C1 segment of cervical spinal cord (tissue), 14 donors: ENCODE measurements around the gene GPR50.

Experiments used
- DNase-seq, 14 donors: peaks; one replicate each; lab custom pipeline; 2025; lab: John Stamatoyannopoulos, UW

The GPR50 gene

DNA sequence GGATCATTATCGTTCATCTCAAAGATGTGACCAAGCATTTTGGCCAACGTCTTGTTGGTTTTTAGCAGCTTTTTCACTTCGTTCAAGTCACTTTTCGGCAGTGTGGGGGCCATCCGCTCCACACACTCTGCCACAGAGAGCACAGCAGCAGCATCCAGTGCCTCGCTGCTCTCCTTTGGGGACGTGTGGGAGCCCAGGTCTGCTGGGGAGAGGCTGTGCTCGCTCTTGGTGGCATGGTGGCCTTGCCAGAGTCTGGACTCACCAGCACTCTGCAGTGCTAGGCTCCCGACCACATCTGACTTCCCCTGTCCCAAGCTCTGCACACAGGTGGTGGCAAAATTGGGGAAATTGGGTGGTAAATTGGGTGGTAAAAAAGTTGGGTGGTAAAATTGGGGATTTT, 50.6 kb downstream of the GPR50 start:
- DNase-seq = no peak

DNA sequence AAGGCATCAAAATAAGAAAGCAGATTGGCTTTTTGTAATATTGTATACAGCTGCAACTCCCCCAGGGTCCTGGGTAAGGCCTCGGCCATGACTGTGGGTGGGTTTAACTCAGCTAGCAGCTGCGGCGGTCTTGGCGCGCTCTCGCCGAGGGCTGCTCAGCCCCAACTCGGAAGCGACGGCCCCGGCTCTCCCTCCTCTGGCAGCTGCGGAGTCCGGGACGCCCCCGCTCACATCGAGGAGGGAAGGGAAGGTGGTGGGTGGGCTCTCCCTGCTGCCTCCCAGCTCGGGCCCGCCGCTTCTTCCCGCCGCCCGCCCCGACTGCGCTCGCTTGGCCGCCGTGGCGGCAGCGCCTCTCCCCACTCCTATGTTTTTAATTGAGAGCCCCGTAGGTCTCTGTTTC, 51.2 kb downstream of the GPR50 start:
- no peak for DNase-seq

DNA sequence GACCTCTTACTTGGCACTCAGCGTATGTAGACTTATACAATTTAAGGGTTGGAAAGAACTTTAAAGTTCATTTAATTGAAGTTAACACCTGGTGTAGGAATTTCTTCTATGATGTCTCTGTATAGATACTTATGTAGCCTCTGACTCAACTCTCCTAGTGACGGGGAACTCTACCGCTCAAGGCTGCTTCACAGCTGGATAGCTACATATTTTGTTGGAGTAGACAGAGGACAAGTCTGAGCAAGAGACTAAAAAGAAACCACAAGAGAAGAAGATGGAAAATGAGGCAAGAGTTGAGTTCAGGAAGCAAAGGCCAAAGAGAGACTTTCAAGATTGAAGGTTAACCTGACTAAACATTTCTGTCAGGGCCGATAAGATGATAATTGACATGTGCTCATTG, 52.6 kb downstream of the GPR50 start:
- no peak for DNase-seq
